H9 (cell line): ENCODE measurements around the gene VTCN1. TPM values are rescaled to one million over a fixed set of nuclear protein-coding genes. Genes with fewer than 3 reads are reported as not detected.

Experiments used
- DNase-seq: peaks from one replicate; pipeline ENCODE4 v3.0.0-alpha.2; 2017
- H2AFZ ChIP-seq: one replicate; pipeline ENCODE4 v1.6.1; 2013; ENCODE audit warnings: mild to moderate bottlenecking, low read length, control low read depth, moderate library complexity
- H2AK5ac ChIP-seq: 2 replicates; pipeline ENCODE4 v1.6.1; 2013; ENCODE audit warnings: low read length, control low read depth, mixed read lengths; ENCODE audit not compliant: insufficient read length
- H2BK120ac ChIP-seq: one replicate; pipeline ENCODE4 v1.6.1; 2013; ENCODE audit warnings: low read depth, mild to moderate bottlenecking, low read length, control low read depth, inconsistent platforms; ENCODE audit not compliant: poor library complexity, severe bottlenecking
- H2BK12ac ChIP-seq: 2 replicates; pipeline ENCODE4 v1.6.1; 2013; ENCODE audit warnings: low read length, control low read depth, mixed read lengths, low read depth; ENCODE audit not compliant: insufficient read length
- H2BK15ac ChIP-seq: 2 replicates; pipeline ENCODE4 v1.6.1; 2013; ENCODE audit warnings: low read depth, low read length, control low read depth
- H2BK20ac ChIP-seq: one replicate; pipeline ENCODE4 v1.6.1; 2013; ENCODE audit warnings: low read depth, mild to moderate bottlenecking, low read length, control low read depth, inconsistent platforms; ENCODE audit not compliant: poor library complexity, severe bottlenecking
- H2BK5ac ChIP-seq: 2 replicates; pipeline ENCODE4 v1.6.1; 2013; ENCODE audit warnings: low read length, control low read depth, mixed read lengths; ENCODE audit not compliant: insufficient read length
- H3K14ac ChIP-seq: 2 replicates; pipeline ENCODE4 v1.6.1; 2013; ENCODE audit warnings: low read length, control low read depth; ENCODE audit not compliant: insufficient read depth
- H3K18ac ChIP-seq: 2 replicates; pipeline ENCODE4 v1.6.1; 2013; ENCODE audit warnings: low read depth, mild to moderate bottlenecking, mixed read lengths, low read length, control low read depth; ENCODE audit not compliant: insufficient read length
- H3K23ac ChIP-seq: 2 replicates; pipeline ENCODE4 v1.6.1; 2013; ENCODE audit warnings: low read length, control low read depth, mixed read lengths, low read depth; ENCODE audit not compliant: insufficient read length
- H3K23me2 ChIP-seq: 2 replicates; pipeline ENCODE4 v1.6.1; 2013; ENCODE audit warnings: low read depth, mild to moderate bottlenecking, mixed read lengths, low read length, control low read depth; ENCODE audit not compliant: insufficient read length, poor library complexity, severe bottlenecking
- H3K27ac ChIP-seq: 2 replicates; pipeline ENCODE4 v1.5.1; 2013; ENCODE audit warnings: low read length, control low read depth, mixed read lengths, low read depth; ENCODE audit not compliant: insufficient read length
- H3K27me3 ChIP-seq: 2 replicates; pipeline ENCODE4 v1.6.1; 2013; ENCODE audit warnings: low read length, control low read depth, inconsistent platforms; ENCODE audit not compliant: insufficient read depth
- H3K4ac ChIP-seq: 2 replicates; pipeline ENCODE4 v1.6.1; 2013; ENCODE audit warnings: low read depth, mild to moderate bottlenecking, control low read depth, inconsistent platforms, low read length, moderate library complexity
- H3K4me1 ChIP-seq: 2 replicates; pipeline ENCODE4 v1.6.1; 2013; ENCODE audit warnings: low read length, control low read depth, inconsistent platforms; ENCODE audit not compliant: insufficient read depth
- H3K4me2 ChIP-seq: 2 replicates; pipeline ENCODE4 v1.6.1; 2013; ENCODE audit warnings: low read length, control low read depth, mixed read lengths; ENCODE audit not compliant: insufficient read length, insufficient read depth
- H3K56ac ChIP-seq: 2 replicates; pipeline ENCODE4 v1.6.1; 2013; ENCODE audit warnings: low read depth, mild to moderate bottlenecking, mixed read lengths, low read length, control low read depth; ENCODE audit not compliant: insufficient read length
- H3K79me1 ChIP-seq: 2 replicates; pipeline ENCODE4 v1.6.1; 2013; ENCODE audit warnings: low read depth, mild to moderate bottlenecking, moderate library complexity, low read length, control low read depth, inconsistent platforms; ENCODE audit not compliant: insufficient read depth, poor library complexity, severe bottlenecking
- H3K79me2 ChIP-seq: 2 replicates; pipeline ENCODE4 v1.6.1; 2013; ENCODE audit warnings: low read length, control low read depth, inconsistent platforms; ENCODE audit not compliant: insufficient read depth
- H3K9ac ChIP-seq: 2 replicates; pipeline ENCODE4 v1.6.1; 2013; ENCODE audit warnings: low read length, control low read depth, mixed read lengths; ENCODE audit not compliant: insufficient read length; ENCODE audit errors: extremely low read depth
- H3K9me3 ChIP-seq: one replicate; pipeline ENCODE4 v1.6.1; 2013; ENCODE audit warnings: low read depth, low read length, inconsistent platforms; ENCODE audit not compliant: control insufficient read depth
- H3T11ph ChIP-seq: one replicate; pipeline ENCODE4 v1.6.1; 2013; ENCODE audit warnings: mild to moderate bottlenecking, low read length, control low read depth, inconsistent platforms
- H4K20me1 ChIP-seq: one replicate; pipeline ENCODE4 v1.6.1; 2013; ENCODE audit not compliant: control insufficient read depth, insufficient read length, insufficient read depth
- H4K5ac ChIP-seq: 2 replicates; pipeline ENCODE4 v1.6.1; 2013; ENCODE audit warnings: low read depth, mild to moderate bottlenecking, mixed read lengths, low read length, control low read depth; ENCODE audit not compliant: insufficient read length
- H4K8ac ChIP-seq: replicated peaks from 2 replicates; pipeline ENCODE4 v1.6.1; 2013; ENCODE audit warnings: low read length, control low read depth, mixed read lengths, low read depth; ENCODE audit not compliant: insufficient read length
- H4K91ac ChIP-seq: 2 replicates; pipeline ENCODE4 v1.6.1; 2013; ENCODE audit warnings: low read depth, mild to moderate bottlenecking, moderate library complexity, mixed read lengths, low read length, control low read depth; ENCODE audit not compliant: insufficient read length
- H3K27ac Mint-ChIP-seq, 3 experiments: 2 replicates in 2 of 3; 3 replicates in 1 of 3; pipeline ENCODE4 v1.8.0; 2020 to 2021; ENCODE audit warnings: mixed read lengths in 3 of 3, mild to moderate bottlenecking in 1 of 3, moderate library complexity in 1 of 3
- H3K27me3 Mint-ChIP-seq: 2 replicates; pipeline ENCODE4 v1.8.0; 2021; ENCODE audit warnings: low read depth, mild to moderate bottlenecking, moderate library complexity, mixed read lengths
- H3K36me3 Mint-ChIP-seq, 3 experiments: 2 replicates in 2 of 3; 3 replicates in 1 of 3; pipeline ENCODE4 v1.8.0; 2020 to 2021; ENCODE audit warnings: low read depth in 3 of 3, mixed read lengths in 3 of 3; ENCODE audit not compliant: insufficient read depth in 1 of 3
- H3K4me1 Mint-ChIP-seq, 2 experiments: 2 replicates each; pipeline ENCODE4 v1.8.0; 2020; ENCODE audit warnings: mixed read lengths in 2 of 2
- H3K4me3 Mint-ChIP-seq, 2 experiments: 2 replicates in 1 of 2; 3 replicates in 1 of 2; pipeline ENCODE4 v1.8.0; 2020 to 2021; ENCODE audit warnings: mild to moderate bottlenecking in 2 of 2, mixed read lengths in 2 of 2, moderate library complexity in 1 of 2
- H3K9me3 Mint-ChIP-seq, 2 experiments: 2 replicates in 1 of 2; 3 replicates in 1 of 2; pipeline ENCODE4 v1.8.0; 2020; ENCODE audit warnings: mild to moderate bottlenecking in 2 of 2, mixed read lengths in 2 of 2, moderate library complexity in 1 of 2
- CTCF ChIP-seq: fragments of 200-600 bp; sonication (generic); conservative IDR thresholded peaks from 3 replicates; pipeline ENCODE4 v1.8.0; 2021; ENCODE audit warnings: antibody characterized with exemption, mild to moderate bottlenecking
- WGBS: extraction: QIAGEN DNeasy Blood & Tissue Kit; methylation state at CpG from one replicate; pipeline ENCODE4 v1.1.7; 2013; ENCODE audit warnings: missing lambda C conversion rate, low lambda C conversion rate, mixed read lengths; ENCODE audit not compliant: insufficient read length; ENCODE audit errors: extremely low coverage; 5-methylcytosine and 5-hydroxymethylcytosine counted together
- total RNA-seq: library from RNA; stranded (reverse); gene quantifications from 2 replicates; pipeline ENCODE4 v1.2.1, GENCODE V29; 2021

VTCN1 gene
- total RNA-seq, 1 experiment from 2014 or later: 0.33 TPM

GRCh38 chr1:117182319-117182718, 28.4 kb downstream of the VTCN1 start:
- H3K79me2 ChIP-seq: no peaks in the 10 kb centered on the region
- no peak overlapping the region for H2BK12ac ChIP-seq
- H3K18ac ChIP-seq: no peak overlapping the region
- H4K8ac ChIP-seq: no peak overlapping the region
- H2AFZ ChIP-seq: no peak overlapping the region
- no peaks in the 10 kb centered on the region for H3K9me3 ChIP-seq
- no peak overlapping the region for H4K91ac ChIP-seq
- H2BK15ac ChIP-seq: no peak overlapping the region
- no peak overlapping the region for H2BK5ac ChIP-seq
- no peak overlapping the region for H3T11ph ChIP-seq
- H4K5ac ChIP-seq: no peak overlapping the region
- H2AK5ac ChIP-seq: no peak overlapping the region
- no peak overlapping the region for H3K27ac ChIP-seq
- H3K9me3 Mint-ChIP-seq: no peaks in the 10 kb centered on the region
- H3K23me2 ChIP-seq: no peaks in the 10 kb centered on the region
- H4K20me1 ChIP-seq: no peaks in the 10 kb centered on the region
- no peak for TF ChIP-seq CTCF
- H2BK120ac ChIP-seq: no peak overlapping the region
- peaks cover 14 to 19% of the 10 kb centered on the region in 2 experiments for H3K4me1 Mint-ChIP-seq
- H3K4me3 Mint-ChIP-seq: no peak overlapping the region
- no peak overlapping the region for H3K4me2 ChIP-seq
- H3K23ac ChIP-seq: no peak overlapping the region
- H2BK20ac ChIP-seq: no peak overlapping the region
- no peak overlapping the region for H3K4ac ChIP-seq
- H3K9ac ChIP-seq: no peak overlapping the region
- no peaks in the 10 kb centered on the region; the same call in 1 of the 2 replicates for H3K4me1 ChIP-seq
- no peaks in the 10 kb centered on the region for H3K27me3 Mint-ChIP-seq
- H3K56ac ChIP-seq: no peak overlapping the region
- no peak overlapping the region for H3K14ac ChIP-seq
- no peak for DNase-seq
- H3K79me1 ChIP-seq: no peaks in the 10 kb centered on the region
- WGBS: no CpG with 5 or more reads among the region's 3 CpGs
- H3K36me3 Mint-ChIP-seq: no peaks in the 10 kb centered on the region
- H3K27ac Mint-ChIP-seq: no peak overlapping the region
- no peaks in the 10 kb centered on the region for H3K27me3 ChIP-seq
